ENCODE data around the gene ABHD5.
"Not testable (repeated sequence)": the region's sequence is repeated elsewhere in the genome, so short reads cannot be mapped to it uniquely, and the experiment has no call there.

- TF ChIP-seq, protein P1, sequence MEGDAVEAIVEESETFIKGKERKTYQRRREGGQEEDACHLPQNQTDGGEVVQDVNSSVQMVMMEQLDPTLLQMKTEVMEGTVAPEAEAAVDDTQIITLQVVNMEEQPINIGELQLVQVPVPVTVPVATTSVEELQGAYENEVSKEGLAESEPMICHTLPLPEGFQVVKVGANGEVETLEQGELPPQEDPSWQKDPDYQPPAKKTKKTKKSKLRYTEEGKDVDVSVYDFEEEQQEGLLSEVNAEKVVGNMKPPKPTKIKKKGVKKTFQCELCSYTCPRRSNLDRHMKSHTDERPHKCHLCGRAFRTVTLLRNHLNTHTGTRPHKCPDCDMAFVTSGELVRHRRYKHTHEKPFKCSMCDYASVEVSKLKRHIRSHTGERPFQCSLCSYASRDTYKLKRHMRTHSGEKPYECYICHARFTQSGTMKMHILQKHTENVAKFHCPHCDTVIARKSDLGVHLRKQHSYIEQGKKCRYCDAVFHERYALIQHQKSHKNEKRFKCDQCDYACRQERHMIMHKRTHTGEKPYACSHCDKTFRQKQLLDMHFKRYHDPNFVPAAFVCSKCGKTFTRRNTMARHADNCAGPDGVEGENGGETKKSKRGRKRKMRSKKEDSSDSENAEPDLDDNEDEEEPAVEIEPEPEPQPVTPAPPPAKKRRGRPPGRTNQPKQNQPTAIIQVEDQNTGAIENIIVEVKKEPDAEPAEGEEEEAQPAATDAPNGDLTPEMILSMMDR (IDR thresholded peaks at IDR 0.05; ENCODE audit: low read length), result not testable (repeated sequence)
- TF ChIP-seq EZH2 (IDR thresholded peaks at IDR 0.05; ENCODE audit: borderline replicate concordance, low read length), result not testable (repeated sequence)
These were observed 9.9 kb upstream of the ABHD5 start for GRCh38 chr3:43680857-43681256.

Measured in OCI-LY1 (cell line).